Measurements from ENCODE around the gene NPFFR1.
"Not testable (repeated sequence)": the region's sequence is repeated elsewhere in the genome, so short reads cannot be mapped to it uniquely, and the experiment has no call there.

Gene NPFFR1

DNA sequence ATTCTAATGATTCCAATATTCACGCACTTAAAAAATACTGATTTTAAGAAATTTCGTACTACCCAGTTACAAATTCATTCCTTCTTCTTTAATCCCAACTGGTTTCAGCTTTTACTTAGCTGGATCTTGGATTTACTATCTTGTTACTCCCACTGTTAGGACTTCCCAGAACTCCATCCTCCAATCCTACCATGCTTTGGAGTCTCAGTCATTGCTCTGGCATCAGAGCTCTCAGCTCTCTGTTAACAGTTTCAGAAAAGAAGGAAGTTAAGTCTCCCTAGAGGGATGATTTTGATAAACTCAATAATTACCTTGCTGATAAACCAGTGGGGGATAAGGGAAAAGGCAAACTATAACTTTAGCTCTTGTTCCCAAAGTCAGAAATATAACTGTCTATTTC is 60.1 kb downstream of the NPFFR1 start:
- DNase-seq (ENCODE audit: low read depth) = no peak

DNA sequence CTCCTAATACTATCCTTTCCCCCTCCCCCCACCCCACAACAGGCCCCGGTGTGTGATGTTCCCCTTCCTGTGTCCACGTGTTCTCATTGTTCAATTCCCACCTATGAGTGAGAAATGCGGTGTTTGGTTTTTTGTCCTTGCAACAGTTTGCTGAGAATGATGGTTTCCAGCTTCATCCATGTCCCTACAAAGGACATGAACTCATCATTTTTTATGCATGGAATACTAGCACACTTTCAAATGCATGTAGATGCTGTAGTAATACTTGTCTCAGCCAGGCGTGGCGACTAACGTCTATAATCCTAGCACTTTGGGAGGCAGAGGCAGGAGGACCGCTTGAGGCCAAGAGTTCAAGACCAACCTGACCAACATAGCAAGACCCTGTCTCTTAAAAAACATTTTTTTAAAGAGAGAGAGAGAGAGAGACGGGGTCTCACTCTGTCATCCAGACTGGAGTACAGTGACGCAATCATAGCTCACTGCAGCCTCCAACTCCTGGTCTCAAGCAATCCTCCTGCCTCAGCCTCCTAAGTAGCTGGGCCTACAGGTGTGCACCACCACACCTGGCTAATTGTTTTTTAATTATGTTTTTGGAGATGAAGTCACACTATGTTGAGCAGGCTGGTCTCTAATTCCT is 60.9 kb downstream of the NPFFR1 start:
- DNase-seq (ENCODE audit: low read depth) = not testable (repeated sequence)

DNA sequence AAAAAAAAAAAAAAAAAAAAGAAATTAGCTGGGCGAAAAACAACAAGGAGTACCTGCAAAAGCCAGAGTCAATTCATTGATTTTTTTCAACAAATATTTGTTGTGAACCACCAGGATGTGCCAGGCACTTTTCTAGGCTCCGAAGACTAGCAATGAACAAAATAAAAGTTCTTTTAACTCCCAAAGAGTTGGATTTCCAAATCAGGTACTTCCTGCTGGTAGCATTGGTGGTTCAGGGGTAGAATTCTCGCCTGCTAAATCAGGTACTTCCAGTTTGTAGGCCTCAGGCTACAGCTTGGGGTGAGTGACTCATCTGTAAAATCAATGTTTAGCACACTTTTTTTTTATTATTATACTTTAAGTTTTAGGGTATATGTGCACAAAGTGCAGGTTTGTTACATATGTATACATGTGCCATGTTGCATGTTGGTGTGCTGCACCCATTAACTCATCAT is 61.4 kb downstream of the NPFFR1 start:
- no peak for DNase-seq (ENCODE audit: low read depth)

DNA sequence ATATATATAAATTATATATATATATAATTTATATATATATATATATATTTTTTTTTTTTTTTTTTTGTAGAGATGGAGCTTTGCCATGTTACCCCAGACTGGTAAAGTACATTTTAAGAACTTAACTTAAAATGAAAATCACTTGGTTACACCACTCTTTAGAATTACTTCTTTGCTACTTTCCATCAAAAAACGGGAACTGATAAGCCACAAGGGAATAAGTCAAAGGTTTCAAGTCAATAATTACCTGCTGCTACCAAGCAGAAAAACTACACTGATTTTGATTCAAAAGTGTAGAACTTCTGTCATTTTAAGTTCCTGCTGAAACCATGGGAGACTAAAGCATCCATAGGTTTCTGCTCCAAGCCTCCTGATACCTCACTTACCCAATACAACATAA is 62.8 kb downstream of the NPFFR1 start:
- DNase-seq (ENCODE audit: low read depth) = no peak

DNA sequence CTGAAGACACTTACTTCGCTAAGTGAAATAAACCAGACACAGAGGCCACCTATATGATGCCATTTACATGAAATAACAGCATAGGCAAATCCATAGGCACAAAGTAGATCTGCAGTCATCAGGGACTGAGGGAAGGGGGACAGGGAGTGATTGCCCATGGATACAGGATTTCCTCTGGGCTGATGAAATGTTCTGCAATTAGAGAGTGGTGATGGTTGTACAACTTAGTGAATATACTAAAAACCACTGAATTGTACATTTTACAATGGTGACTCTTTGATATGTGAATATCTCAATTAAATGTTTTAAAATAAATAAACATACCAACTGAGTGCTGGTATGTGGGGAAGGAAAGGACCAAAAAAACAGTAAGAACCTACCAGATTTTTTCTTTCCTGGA is 70.9 kb downstream of the NPFFR1 start:
- no peak for DNase-seq (ENCODE audit: low read depth)

DNA sequence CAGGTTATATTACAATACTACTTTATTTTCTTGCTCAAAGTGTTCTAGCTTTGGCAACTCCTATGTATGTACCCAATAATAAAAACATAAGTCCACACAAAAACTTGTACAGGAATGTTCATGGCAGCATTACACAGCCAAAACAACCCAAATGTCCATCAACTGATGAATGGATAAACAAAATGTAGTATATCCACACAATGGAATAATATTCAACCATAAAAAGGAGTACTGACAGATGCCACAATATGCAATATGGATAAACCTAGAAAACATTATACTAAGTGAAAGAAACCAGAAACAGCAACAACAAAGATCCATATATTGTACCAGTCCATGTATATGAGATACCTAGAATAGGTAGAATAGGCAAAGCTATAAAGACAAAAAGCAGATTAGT is 71.5 kb downstream of the NPFFR1 start:
- no peak for DNase-seq (ENCODE audit: low read depth)

DNA sequence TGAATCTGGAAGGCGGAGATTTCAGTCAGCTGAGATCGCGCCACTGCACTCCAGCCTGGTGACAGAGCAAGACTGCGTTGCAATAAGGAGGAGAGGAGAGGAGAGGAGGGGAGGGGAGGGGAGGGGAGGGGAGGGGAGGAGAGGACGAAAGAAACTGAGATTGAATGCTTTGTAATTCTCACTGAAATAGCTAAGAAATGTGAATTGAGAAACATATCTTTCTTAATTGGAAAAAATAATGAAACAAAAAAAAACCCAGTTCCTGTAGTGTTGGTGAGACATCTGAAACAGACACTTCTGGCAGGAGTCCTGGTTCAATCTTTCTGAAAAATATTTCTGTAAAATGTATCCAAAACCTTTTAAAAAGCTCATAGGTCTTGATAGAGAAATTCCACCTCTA is 77.0 kb downstream of the NPFFR1 start:
- DNase-seq (ENCODE audit: low read depth) = no peak

DNA sequence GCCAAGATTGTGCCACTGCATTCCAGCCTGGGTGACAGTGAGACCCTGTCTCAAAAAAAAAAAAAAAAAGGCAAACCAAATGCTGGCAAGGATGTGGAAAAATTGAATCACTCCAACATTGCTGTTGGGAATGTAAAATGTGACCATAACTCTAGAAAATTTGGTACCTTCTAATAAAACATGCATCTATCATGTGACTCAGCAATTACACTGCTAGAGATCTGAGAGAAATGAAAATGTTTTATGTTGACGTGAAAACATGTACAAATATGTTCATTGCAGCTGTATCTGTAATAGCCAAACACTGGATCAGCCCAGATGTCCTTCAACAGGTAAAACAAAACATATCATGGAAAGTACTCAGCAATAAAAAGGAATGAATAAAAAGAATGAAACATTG is 82.7 kb downstream of the NPFFR1 start:
- no peak for DNase-seq (ENCODE audit: low read depth)

DNA sequence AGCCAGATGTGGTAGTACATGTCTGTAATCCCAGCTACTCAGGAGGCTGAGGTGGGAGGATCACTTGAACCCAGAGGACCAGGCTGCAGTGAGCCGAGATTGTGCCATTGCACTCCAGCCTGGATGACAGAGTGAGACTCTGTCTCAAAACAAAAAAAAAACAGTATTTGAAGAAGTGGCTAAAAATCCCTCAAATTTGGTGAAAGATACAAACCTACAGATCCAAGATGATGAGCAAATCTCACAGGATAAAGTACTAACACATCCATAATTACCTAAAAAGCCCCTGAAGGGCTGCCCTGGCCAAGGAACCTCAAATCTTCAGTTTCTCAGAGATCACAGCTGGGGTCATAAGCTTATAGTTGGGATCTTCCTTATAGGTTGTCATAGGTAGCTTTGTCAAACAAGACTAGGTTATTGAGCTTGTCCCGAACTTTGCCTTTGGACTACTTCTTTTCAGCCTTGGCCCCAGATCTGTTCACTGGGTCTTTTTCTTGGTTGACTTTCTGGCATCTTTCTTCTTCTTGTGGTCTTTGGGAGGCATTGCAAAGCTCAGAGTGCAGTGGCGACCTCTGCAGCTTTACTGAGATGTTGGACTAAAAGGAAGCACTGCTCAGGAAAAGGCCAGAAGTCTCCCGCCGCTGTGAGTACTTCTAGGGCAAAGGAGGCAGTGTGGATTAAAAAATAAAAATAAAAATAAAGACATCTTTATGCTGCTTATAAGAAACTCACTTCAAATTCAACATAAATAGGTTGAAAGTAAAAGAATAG is 84.9 kb downstream of the NPFFR1 start:
- DNase-seq (ENCODE audit: low read depth) = no peak

Measured in CMK (cell line).